AG04449 (cell line): ENCODE data around the gene AFAP1.

Experiments
- CTCF ChIA-PET: fragments of 350-600 bp; formaldehyde crosslinking; extraction: SDS; loops from one replicate; lab custom pipeline; 2021; ENCODE audit warnings: antibody characterized with exemption; lab: Yijun Ruan, JAX
- POLR2A ChIA-PET: fragments of 400-600, 350-600 bp; formaldehyde crosslinking; extraction: SDS; loops from one replicate; lab custom pipeline; 2020; ENCODE audit warnings: antibody characterized with exemption, inconsistent platforms; lab: Yijun Ruan, JAX
- DNase-seq: peaks from one replicate; pipeline ENCODE4 v3.0.0-alpha.2; 2010; ENCODE audit warnings: low read depth, low spot score
- H3K4me3 ChIP-seq: 2 replicates; pipeline ENCODE4 v1.5.1; 2011; ENCODE audit warnings: low read depth, mild to moderate bottlenecking, control low read depth, low read length
- CTCF ChIP-seq: IDR thresholded peaks from one replicate; pipeline ENCODE4 v1.5.1; 2011; ENCODE audit warnings: mild to moderate bottlenecking, moderate library complexity, low read length, control low read depth, inconsistent platforms; ENCODE audit not compliant: insufficient read depth; ENCODE audit errors: missing control alignments

The AFAP1 gene

DNA sequence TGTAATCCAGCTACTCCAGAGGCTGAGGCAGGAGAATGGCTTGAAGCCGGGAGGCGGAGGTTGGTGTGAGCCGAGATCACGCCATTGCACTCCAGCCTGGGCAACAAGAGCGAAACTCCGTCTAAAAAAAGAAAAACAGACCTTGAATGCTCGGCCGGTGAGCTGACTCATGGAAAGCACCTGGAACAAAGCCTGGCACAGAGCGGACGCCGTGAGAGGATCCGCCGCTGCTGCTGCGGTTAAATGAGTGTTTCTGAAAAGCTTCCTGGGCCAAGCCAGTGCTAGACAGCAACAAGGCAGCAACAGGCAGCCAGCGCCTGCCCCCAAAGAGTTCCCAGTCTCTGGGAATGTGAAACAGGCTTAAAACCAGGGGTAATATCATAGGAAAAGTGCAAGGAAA, 186.4 kb downstream of the AFAP1 start:
- ChIA-PET CTCF (interaction anchor here (1.3 kb wide), 1 partner anchor 9 kb away, joined by 3 read pairs; no protein-coding TSS in a partner anchor), POLR2A (no interaction called here)
- DNase-seq, result no peak
- H3K4me3 ChIP-seq, result no peak overlapping the region
- no peak for TF ChIP-seq CTCF

DNA sequence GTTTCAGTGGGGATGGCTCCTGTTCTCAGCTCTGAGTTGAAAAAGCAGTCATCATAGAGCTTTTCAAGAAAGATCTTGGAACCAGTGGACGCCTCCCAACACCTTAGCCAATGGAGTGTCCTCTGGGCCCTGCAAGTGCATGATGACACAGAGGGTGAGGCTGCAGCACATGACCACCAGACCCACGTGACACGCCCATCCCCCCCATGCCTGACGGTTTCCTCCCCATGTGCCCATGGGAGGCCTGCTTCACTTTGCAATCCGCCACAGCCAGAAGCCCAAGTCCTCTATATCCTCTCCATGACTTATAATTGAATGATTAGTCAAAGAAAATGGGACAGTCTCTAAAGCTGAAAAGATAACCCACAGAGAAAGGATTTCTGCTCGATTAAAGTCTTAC, 187.0 kb downstream of the AFAP1 start:
- no peak for DNase-seq
- CTCF ChIA-PET, result no interaction called here

DNA sequence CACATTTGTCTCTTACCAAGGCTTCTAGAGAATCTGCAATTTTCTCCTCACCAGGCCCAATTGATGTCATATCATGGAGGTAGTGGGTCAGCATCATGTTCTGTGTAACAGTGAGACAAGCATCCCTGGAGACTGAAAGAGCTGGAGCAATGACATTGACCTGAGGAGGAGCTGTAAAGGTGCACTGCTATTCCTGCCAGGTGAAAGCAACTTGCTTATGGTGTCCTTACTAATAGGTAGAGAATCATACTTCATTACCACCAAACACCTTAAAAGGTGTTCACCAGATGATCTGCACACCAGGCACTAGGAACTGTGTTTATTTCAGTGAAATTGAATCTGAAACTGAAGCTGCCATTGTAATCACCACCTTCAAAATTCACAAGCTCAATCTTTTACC, 188.7 kb downstream of the AFAP1 start:
- H3K4me3 ChIP-seq, result no peak overlapping the region
- TF ChIP-seq CTCF, result no peak
- POLR2A ChIA-PET, result no interaction called here
- no peak for DNase-seq
- CTCF ChIA-PET, result interaction anchor here (1.8 kb wide), 1 partner anchor 10 kb away, joined by 5 read pairs; no protein-coding TSS in a partner anchor

More for the DNA sequence above, 187.0 kb downstream of the AFAP1 start:
- TF ChIP-seq CTCF, result no peak
- no peak overlapping the region for H3K4me3 ChIP-seq
- POLR2A ChIA-PET, result no interaction called here

- CTCF ChIA-PET, result interaction anchor here (1.8 kb wide), 1 partner anchor 11 kb away, joined by 5 read pairs; no protein-coding TSS in a partner anchor
- DNase-seq, result no peak
- no peak for TF ChIP-seq CTCF
- POLR2A ChIA-PET, result no interaction called here
- no peak overlapping the region for H3K4me3 ChIP-seq
Measured at GRCh38 chr4:7750523-7750922, 189.1 kb downstream of the AFAP1 start.

DNA sequence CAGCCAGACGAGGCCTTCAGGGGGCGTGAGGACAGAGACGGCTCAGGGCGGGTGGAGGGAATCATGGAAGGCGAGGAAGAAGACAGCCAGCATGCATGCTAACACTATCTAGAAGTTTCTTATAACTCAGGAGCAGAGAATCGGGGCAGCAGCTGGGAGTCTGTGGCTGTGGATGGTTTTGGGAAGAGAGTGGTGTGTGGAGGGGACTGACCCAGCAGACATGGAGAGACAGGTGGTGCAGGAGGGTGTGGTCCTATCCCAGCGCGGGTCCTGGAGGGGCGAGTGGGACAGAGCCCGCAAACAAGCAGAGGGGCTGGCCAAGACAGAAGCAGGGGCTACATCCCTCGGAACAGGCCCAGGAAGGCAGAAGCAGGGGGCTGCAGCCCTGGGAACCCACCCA, 192.1 kb downstream of the AFAP1 start:
- ChIA-PET POLR2A (no interaction called here), CTCF (interaction anchor here (1.0 kb wide), 1 partner anchor 27 kb away, joined by 3 read pairs; no protein-coding TSS in a partner anchor)
- no peak for DNase-seq
- no peak for TF ChIP-seq CTCF
- H3K4me3 ChIP-seq, result no peak overlapping the region

- TF ChIP-seq CTCF, result no peak
- H3K4me3 ChIP-seq, result no peak overlapping the region
- ChIA-PET CTCF (interaction anchor here (1.0 to 1.4 kb wide), 2 partner anchors 27 to 240 kb away, joined by 3 read pairs; no protein-coding TSS in a partner anchor), POLR2A (no interaction called here)
- DNase-seq, result no peak
Measured at GRCh38 chr4:7747062-7747385, 192.6 kb downstream of the AFAP1 start.
